Neural progenitor cell (in vitro differentiated cells): ENCODE results near the gene UBE2QL1. TPM values are rescaled to one million over a fixed set of nuclear protein-coding genes. Genes with fewer than 3 reads are reported as not detected.

ENCODE experiments used
- DNase-seq: peaks from one replicate; pipeline ENCODE4 v3.0.0-alpha.2; 2016; ENCODE audit warnings: low spot score
- H2AFZ ChIP-seq: fragments of 200-600 bp; sonication (generic); replicated peaks from 2 replicates; pipeline ENCODE4 v1.6.1; 2016; ENCODE audit warnings: antibody characterized with exemption
- H3F3A ChIP-seq: fragments of 200-600 bp; sonication (generic); 2 replicates; pipeline ENCODE4 v1.6.1; 2016; ENCODE audit warnings: antibody characterized with exemption, low read depth
- H3K27ac ChIP-seq: fragments of 200-600 bp; sonication (generic); 2 replicates; pipeline ENCODE4 v1.5.1; 2016; ENCODE audit warnings: mild to moderate bottlenecking
- H3K27me3 ChIP-seq: fragments of 200-600 bp; sonication (generic); 2 replicates; pipeline ENCODE4 v1.6.1; 2016; ENCODE audit warnings: mild to moderate bottlenecking, moderate library complexity
- H3K36me3 ChIP-seq: fragments of 200-600 bp; sonication (generic); 2 replicates; pipeline ENCODE4 v1.5.1; 2016
- H3K4me1 ChIP-seq: fragments of 200-600 bp; sonication (generic); 2 replicates; pipeline ENCODE4 v1.6.1; 2016; ENCODE audit warnings: mixed run types
- H3K4me2 ChIP-seq: fragments of 200-600 bp; sonication (generic); 2 replicates; pipeline ENCODE4 v1.6.1; 2016
- H3K4me3 ChIP-seq: fragments of 200-600 bp; sonication (generic); 2 replicates; pipeline ENCODE4 v1.5.1; 2016
- H3K79me2 ChIP-seq: fragments of 200-600 bp; sonication (generic); 2 replicates; pipeline ENCODE4 v1.6.1; 2016; ENCODE audit warnings: low read depth
- H3K9ac ChIP-seq: fragments of 200-600 bp; sonication (generic); 2 replicates; pipeline ENCODE4 v1.6.1; 2016
- H3K9me3 ChIP-seq: fragments of 200-600 bp; sonication (generic); 2 replicates; pipeline ENCODE4 v1.5.1; 2016; ENCODE audit warnings: low read depth
- H4K20me1 ChIP-seq: fragments of 200-600 bp; sonication (generic); 2 replicates; pipeline ENCODE4 v1.6.1; 2016; ENCODE audit warnings: low read depth
- H3K27ac Mint-ChIP-seq: 3 replicates; pipeline ENCODE4 v1.8.0; 2021; ENCODE audit warnings: mixed read lengths
- H3K27me3 Mint-ChIP-seq: 2 replicates; pipeline ENCODE4 v1.8.0; 2022; ENCODE audit warnings: low read depth, mild to moderate bottlenecking, inconsistent platforms, moderate library complexity, mixed read lengths; ENCODE audit not compliant: insufficient read depth
- H3K36me3 Mint-ChIP-seq: 3 replicates; pipeline ENCODE4 v1.8.0; 2021; ENCODE audit warnings: mixed read lengths
- H3K4me1 Mint-ChIP-seq: 3 replicates; pipeline ENCODE4 v1.8.0; 2021; ENCODE audit warnings: mixed read lengths
- H3K4me3 Mint-ChIP-seq: 3 replicates; pipeline ENCODE4 v1.8.0; 2021; ENCODE audit warnings: mild to moderate bottlenecking, moderate library complexity, mixed read lengths
- H3K9me3 Mint-ChIP-seq: 3 replicates; pipeline ENCODE4 v1.8.0; 2020; ENCODE audit warnings: mixed read lengths
- CTCF ChIP-seq: fragments of 200-600 bp; sonication (generic); IDR thresholded peaks from 2 replicates; pipeline ENCODE4 v1.5.1; 2017; ENCODE audit warnings: antibody characterized with exemption, mild to moderate bottlenecking
- EZH2 ChIP-seq: fragments of 200-600 bp; sonication (generic); IDR thresholded peaks from 2 replicates; pipeline ENCODE4 v1.6.1; 2017; ENCODE audit warnings: antibody characterized with exemption, mild to moderate bottlenecking, moderate library complexity
- EZH2phosphoT487 ChIP-seq: fragments of 200-600 bp; sonication (generic); IDR thresholded peaks from 2 replicates; pipeline ENCODE4 v1.6.1; 2017; ENCODE audit warnings: antibody characterized with exemption
- total RNA-seq: library from RNA; depleted of rRNA; stranded (reverse); fragments of >200 nt; gene quantifications from 2 replicates; pipeline ENCODE4 v1.2.3, GENCODE V29; 2015; ENCODE audit warnings: low replicate concordance

UBE2QL1 gene
- total RNA-seq, 1 donor from 2014 or later: 0.30 TPM

GRCh38 chr5:6443326-6443725 is 5.3 kb upstream of the UBE2QL1 start:
- Histone ChIP-seq H4K20me1 (no peaks in the 10 kb centered on the region), H3K79me2 (no peaks in the 10 kb centered on the region), H3K4me1 (no peaks in the 10 kb centered on the region), H3K9ac (no peak overlapping the region), H3K9me3 (no peaks in the 10 kb centered on the region), H3K4me3 (no peak overlapping the region), H3K27me3 (peaks cover 55% of the 10 kb centered on the region), H3F3A (peaks cover 9% of the 10 kb centered on the region), H2AFZ (no peak overlapping the region), H3K4me2 (no peak overlapping the region), H3K36me3 (no peaks in the 10 kb centered on the region), H3K27ac (no peak overlapping the region)
- Mint-ChIP-seq H3K9me3 (peaks cover 24% of the 10 kb centered on the region), H3K4me3 (no peak overlapping the region), H3K4me1 (no peaks in the 10 kb centered on the region), H3K36me3 (peaks cover 2% of the 10 kb centered on the region), H3K27me3 (peaks cover 10% of the 10 kb centered on the region), H3K27ac (no peak overlapping the region)
- TF ChIP-seq EZH2phosphoT487: no peak
- TF ChIP-seq CTCF: no peak
- TF ChIP-seq EZH2: no peak
- no peak for DNase-seq

GRCh38 chr5:6446042-6446441 is 2.6 kb upstream of the UBE2QL1 start:
- peaks cover 19% of the 10 kb centered on the region for H3K27me3 Mint-ChIP-seq

GRCh38 chr5:6446626-6447309 is 1.9 kb upstream of the UBE2QL1 start:
- peaks cover 89% of the 10 kb centered on the region for H3K27me3 ChIP-seq
- Mint-ChIP-seq H3K27me3 (peaks cover 19% of the 10 kb centered on the region), H3K9me3 (peaks cover 8% of the 10 kb centered on the region), H3K4me1 (peaks cover 23% of the 10 kb centered on the region), H3K36me3 (no peaks in the 10 kb centered on the region), H3K27ac (no peak overlapping the region), H3K4me3 (no peak overlapping the region)
- H3K4me3 ChIP-seq: no peak overlapping the region
- TF ChIP-seq EZH2phosphoT487: no peak
- TF ChIP-seq CTCF: no peak
- TF ChIP-seq EZH2: no peak
- peaks cover 16% of the 10 kb centered on the region for H3K4me1 ChIP-seq
- H3F3A ChIP-seq: peaks cover 25% of the 10 kb centered on the region
- H2AFZ ChIP-seq: no peak overlapping the region
- no peaks in the 10 kb centered on the region for H3K36me3 ChIP-seq
- no peak overlapping the region for H3K9ac ChIP-seq
- no peaks in the 10 kb centered on the region for H3K9me3 ChIP-seq
- DNase-seq: no peak
- H3K79me2 ChIP-seq: no peaks in the 10 kb centered on the region
- H4K20me1 ChIP-seq: peaks cover 22% of the 10 kb centered on the region
- no peak overlapping the region for H3K27ac ChIP-seq
- H3K4me2 ChIP-seq: no peak overlapping the region

More at GRCh38 chr5:6446042-6446441, 2.6 kb upstream of the UBE2QL1 start:
- peaks cover 1% of the 10 kb centered on the region for H3K36me3 Mint-ChIP-seq
- H3K27ac Mint-ChIP-seq: no peak overlapping the region
- H3K36me3 ChIP-seq: no peaks in the 10 kb centered on the region
- H3K4me3 ChIP-seq: no peak overlapping the region
- H3K27me3 ChIP-seq: peaks cover 81% of the 10 kb centered on the region
- DNase-seq: no peak
- H3F3A ChIP-seq: peaks cover 22% of the 10 kb centered on the region
- no peaks in the 10 kb centered on the region for H3K79me2 ChIP-seq
- H2AFZ ChIP-seq: no peak overlapping the region
- no peak overlapping the region for H3K9ac ChIP-seq
- peaks cover 12% of the 10 kb centered on the region for H3K9me3 Mint-ChIP-seq
- H4K20me1 ChIP-seq: peaks cover 22% of the 10 kb centered on the region
- peaks cover 15% of the 10 kb centered on the region for H3K4me1 Mint-ChIP-seq
- TF ChIP-seq CTCF (no peak), EZH2 (no peak), EZH2phosphoT487 (no peak)
- H3K4me1 ChIP-seq: peaks cover 14% of the 10 kb centered on the region
- H3K27ac ChIP-seq: no peak overlapping the region
- H3K4me3 Mint-ChIP-seq: no peak overlapping the region
- H3K9me3 ChIP-seq: no peaks in the 10 kb centered on the region
- H3K4me2 ChIP-seq: no peak overlapping the region
